Erythroblast (primary cell): Measurements from ENCODE around the gene RAD18.

Source experiments
- GATA1 ChIP-seq: IDR thresholded peaks from 2 replicates; pipeline ENCODE4 v1.6.1; 2011; ENCODE audit warnings: low read depth, mild to moderate bottlenecking, control low read depth, low read length, moderate library complexity
- POLR2A ChIP-seq: IDR thresholded peaks from 2 replicates; pipeline ENCODE4 v1.6.1; 2011; ENCODE audit warnings: mild to moderate bottlenecking, low read length

DNA sequence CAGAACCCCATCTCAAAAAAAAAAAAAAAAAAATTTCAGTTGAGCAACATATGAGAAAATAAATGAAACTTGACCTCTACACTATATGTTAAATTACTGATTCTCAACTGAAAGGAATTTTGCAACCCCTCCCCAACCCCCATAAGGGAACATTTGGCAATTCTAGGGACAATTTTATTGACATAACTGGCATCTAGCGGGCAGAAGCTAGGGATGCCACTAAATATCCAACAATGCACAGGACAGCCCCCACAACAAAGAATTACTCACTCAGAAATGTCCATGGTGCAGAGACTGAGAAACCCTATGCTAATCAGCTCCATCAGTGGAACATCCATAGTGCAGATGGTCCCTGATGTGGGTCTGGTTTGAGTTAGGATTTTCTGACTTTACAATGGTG, 135.6 kb downstream of the RAD18 start:
- TF ChIP-seq POLR2A (no peak), GATA1 (no peak)
